CD4-positive, alpha-beta T cell (primary cell): ENCODE results near the gene KRTAP17-1. TPM values are rescaled to one million over a fixed set of nuclear protein-coding genes. Genes with fewer than 3 reads are reported as not detected.
"Not testable (repeated sequence)": the region's sequence is repeated elsewhere in the genome, so short reads cannot be mapped to it uniquely, and the experiment has no call there.

Experiments used
- ATAC-seq: fragments of 200-7000 bp; cut with Tn5 transposase; one replicate; pipeline ENCODE4 v1.10.0; 2022; ENCODE audit warnings: mild to moderate bottlenecking; ENCODE audit not compliant: poor library complexity
- CTCF ChIA-PET: fragments of 350-600 bp; sonication (Branson Sonifier 250); formaldehyde crosslinking; loops from one replicate; lab custom pipeline; 2021; ENCODE audit warnings: antibody characterized with exemption, inconsistent platforms; lab: Charles Lee
- POLR2A ChIA-PET: fragments of 350-600 bp; sonication (Branson Sonifier 250); formaldehyde crosslinking; loops from one replicate; lab custom pipeline; 2021; ENCODE audit warnings: antibody characterized with exemption, inconsistent platforms; lab: Charles Lee
- DNase-seq, 14 experiments: peaks; one replicate each; pipeline ENCODE4 v3.0.0-alpha.2; 2013 to 2020; ENCODE audit warnings: mixed read lengths in 2 of 14
- H3K27ac ChIP-seq, 2 donors: one replicate each; pipeline versions ENCODE4 v1.5.1 to v1.7.0; 2013; ENCODE audit warnings: low read length in 2 of 2, low read depth in 1 of 2, mild to moderate bottlenecking in 1 of 2
- H3K27me3 ChIP-seq, 2 experiments: 1 replicate in 1 of 2; 2 replicates in 1 of 2; pipeline versions ENCODE4 v1.6.1 to v1.7.0; 2013; ENCODE audit warnings: low read length in 2 of 2, control low read depth in 1 of 2, mild to moderate bottlenecking in 1 of 2, moderate library complexity in 1 of 2; ENCODE audit not compliant: insufficient read depth in 2 of 2, control insufficient read depth in 1 of 2
- H3K36me3 ChIP-seq: one replicate; pipeline ENCODE4 v1.6.1; 2013; ENCODE audit warnings: low read length, control low read depth; ENCODE audit not compliant: insufficient read depth
- H3K4me1 ChIP-seq: one replicate; pipeline ENCODE4 v1.6.1; 2013; ENCODE audit warnings: low read length, control low read depth; ENCODE audit not compliant: insufficient read depth
- H3K4me3 ChIP-seq: one replicate; pipeline ENCODE4 v1.5.1; 2013; ENCODE audit warnings: mild to moderate bottlenecking, low read length, moderate library complexity
- H3K9me3 ChIP-seq, 2 experiments: 1 replicate in 1 of 2; 2 replicates in 1 of 2; pipeline versions ENCODE4 v1.6.1 to v1.7.0; 2013; ENCODE audit warnings: low read length in 2 of 2, mild to moderate bottlenecking in 2 of 2, control low read depth in 1 of 2, moderate library complexity in 1 of 2; ENCODE audit not compliant: control insufficient read depth in 1 of 2, insufficient read depth in 1 of 2
- H3K27ac Mint-ChIP-seq: one replicate; pipeline ENCODE4 v1.8.0; 2020; ENCODE audit warnings: mixed read lengths
- H3K27me3 Mint-ChIP-seq: one replicate; pipeline ENCODE4 v1.8.0; 2021; ENCODE audit warnings: mixed read lengths
- H3K36me3 Mint-ChIP-seq: one replicate; pipeline ENCODE4 v1.8.0; 2021; ENCODE audit warnings: low read depth, mixed read lengths
- H3K4me1 Mint-ChIP-seq: one replicate; pipeline ENCODE4 v1.8.0; 2021; ENCODE audit warnings: low read depth, mixed read lengths
- H3K4me3 Mint-ChIP-seq: one replicate; pipeline ENCODE4 v1.8.0; 2020; ENCODE audit warnings: mild to moderate bottlenecking, mixed read lengths
- H3K9me3 Mint-ChIP-seq: one replicate; pipeline ENCODE4 v1.8.0; 2020; ENCODE audit warnings: mixed read lengths
- intact Hi-C, 2 experiments: fragments of 100-400 bp; cut with DNase I in 1 of 2; cut with micrococcal nuclease in 1 of 2; formaldehyde crosslinking; loops; one replicate each; pipeline versions ENCODE4 v1.15.1 to v1.9.0; 2023 to 2025; cut with DNase I, micrococcal nuclease
- total RNA-seq, 174 experiments: library from RNA in 2 of 174; stranded (reverse) in 2 of 174; gene quantifications; one replicate each; pipeline ENCODE4 v1.2.3 and lab custom pipeline; 2021 to 2026
- TF ChIP-seq, protein P1 (sequence below): fragments of 200-600 bp; IDR thresholded peaks from one replicate; pipeline ENCODE4 v1.8.0; 2022; ENCODE audit warnings: antibody characterized with exemption, mild to moderate bottlenecking

The KRTAP17-1 gene
- total RNA-seq, 2 experiments from 2014 or later = not detected

DNA sequence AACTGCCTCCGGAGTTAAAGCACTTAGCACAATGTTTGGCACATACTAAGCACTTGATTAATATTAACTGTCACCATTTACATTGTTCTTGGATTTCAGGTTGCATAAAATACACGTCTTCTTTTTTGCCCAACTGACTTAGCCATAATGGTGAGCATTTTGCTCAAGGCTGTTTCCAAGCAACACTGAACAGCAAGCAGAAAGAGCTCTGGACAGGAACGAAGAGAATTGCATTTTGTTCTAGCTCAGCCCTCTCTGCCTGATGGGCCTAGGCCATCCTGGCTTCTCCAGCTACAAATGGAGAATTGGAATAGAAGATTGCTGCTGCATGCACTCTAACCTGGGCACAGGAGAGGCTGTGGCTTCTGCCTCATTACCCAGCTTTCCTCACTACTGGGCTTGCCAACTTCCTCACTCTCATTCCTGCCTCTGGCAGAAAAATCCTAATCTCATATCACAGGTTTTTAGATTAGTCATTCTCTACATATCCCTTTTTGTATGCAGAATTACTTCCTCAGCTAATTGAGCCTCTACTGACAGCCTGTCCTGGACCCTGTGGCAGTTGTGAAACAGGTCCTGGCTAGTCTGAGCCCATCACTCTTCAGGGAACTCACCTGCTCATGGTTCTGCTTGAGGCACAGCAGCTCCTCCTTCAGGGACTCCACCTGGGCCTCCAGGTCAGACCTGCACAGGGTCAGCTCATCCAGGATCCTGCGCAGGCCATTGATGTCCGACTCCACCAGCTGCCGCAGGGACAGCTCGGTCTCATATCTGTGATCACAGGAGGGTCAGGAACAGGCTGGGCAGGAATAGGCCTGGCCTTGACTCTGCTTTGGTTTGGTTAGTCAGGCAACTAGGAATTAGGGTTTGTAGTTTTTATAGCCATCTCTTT is 32.6 kb upstream of the KRTAP17-1 start:
- CTCF ChIA-PET = no interaction called here

DNA sequence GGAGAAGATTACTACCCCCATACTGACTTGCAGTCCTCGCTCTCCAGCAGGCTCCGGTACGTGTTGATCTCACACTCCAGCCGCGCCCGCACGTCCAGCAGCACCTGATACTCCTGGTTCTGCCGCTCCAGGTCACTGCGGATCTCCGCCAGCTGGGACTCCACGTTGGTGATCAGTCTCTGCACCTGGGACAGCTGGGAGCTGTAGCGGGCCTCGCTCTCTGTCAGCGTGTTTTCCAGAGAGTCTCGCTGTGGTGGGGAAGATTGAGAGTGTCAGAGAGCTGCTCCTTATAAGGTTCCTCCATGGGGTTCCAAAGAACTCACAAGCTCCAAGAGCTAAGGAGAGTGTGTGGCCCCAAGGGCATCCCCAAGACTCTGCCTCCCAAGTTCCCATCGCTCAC is 30.9 kb upstream of the KRTAP17-1 start:
- H3K27me3 ChIP-seq, H3K27ac Mint-ChIP-seq, H3K4me3 ChIP-seq, CTCF ChIA-PET, H3K36me3 ChIP-seq, intact Hi-C loops, H3K27me3 Mint-ChIP-seq, POLR2A ChIA-PET, H3K4me3 Mint-ChIP-seq, DNase-seq, ATAC-seq, H3K9me3 Mint-ChIP-seq, H3K27ac ChIP-seq: not testable (repeated sequence)
- peaks cover 24% of the 10 kb centered on the region for H3K36me3 Mint-ChIP-seq
- peaks cover 32% of the 10 kb centered on the region for H3K4me1 Mint-ChIP-seq
- H3K4me1 ChIP-seq = peaks cover 24% of the 10 kb centered on the region
- peaks cover 0 to 13% of the 10 kb centered on the region in 2 experiments for H3K9me3 ChIP-seq

More for the DNA sequence above, 32.6 kb upstream of the KRTAP17-1 start:
- peaks cover 21% of the 10 kb centered on the region for H3K4me1 Mint-ChIP-seq
- H3K4me3 Mint-ChIP-seq = no peak overlapping the region
- ATAC-seq (no peak), DNase-seq (no peak)
- H3K36me3 Mint-ChIP-seq = peaks cover 8% of the 10 kb centered on the region
- Histone ChIP-seq H3K36me3 (no peaks in the 10 kb centered on the region), H3K27me3 (no peaks in the 10 kb centered on the region), H3K27ac (no peak overlapping the region), H3K9me3 (peaks cover 0 to 2% of the 10 kb centered on the region in 2 experiments), H3K4me1 (peaks cover 18% of the 10 kb centered on the region), H3K4me3 (no peak overlapping the region)
- TF ChIP-seq, protein P1, sequence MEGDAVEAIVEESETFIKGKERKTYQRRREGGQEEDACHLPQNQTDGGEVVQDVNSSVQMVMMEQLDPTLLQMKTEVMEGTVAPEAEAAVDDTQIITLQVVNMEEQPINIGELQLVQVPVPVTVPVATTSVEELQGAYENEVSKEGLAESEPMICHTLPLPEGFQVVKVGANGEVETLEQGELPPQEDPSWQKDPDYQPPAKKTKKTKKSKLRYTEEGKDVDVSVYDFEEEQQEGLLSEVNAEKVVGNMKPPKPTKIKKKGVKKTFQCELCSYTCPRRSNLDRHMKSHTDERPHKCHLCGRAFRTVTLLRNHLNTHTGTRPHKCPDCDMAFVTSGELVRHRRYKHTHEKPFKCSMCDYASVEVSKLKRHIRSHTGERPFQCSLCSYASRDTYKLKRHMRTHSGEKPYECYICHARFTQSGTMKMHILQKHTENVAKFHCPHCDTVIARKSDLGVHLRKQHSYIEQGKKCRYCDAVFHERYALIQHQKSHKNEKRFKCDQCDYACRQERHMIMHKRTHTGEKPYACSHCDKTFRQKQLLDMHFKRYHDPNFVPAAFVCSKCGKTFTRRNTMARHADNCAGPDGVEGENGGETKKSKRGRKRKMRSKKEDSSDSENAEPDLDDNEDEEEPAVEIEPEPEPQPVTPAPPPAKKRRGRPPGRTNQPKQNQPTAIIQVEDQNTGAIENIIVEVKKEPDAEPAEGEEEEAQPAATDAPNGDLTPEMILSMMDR = no peak
- POLR2A ChIA-PET = interaction anchor here (0.7 to 1.2 kb wide), 2 partner anchors 7 to 9 kb away, joined by 3 read pairs; no protein-coding TSS in a partner anchor
- H3K27ac Mint-ChIP-seq = no peak overlapping the region
- intact Hi-C loops = no loop called here
- H3K27me3 Mint-ChIP-seq = no peaks in the 10 kb centered on the region
- H3K9me3 Mint-ChIP-seq = peaks cover 2% of the 10 kb centered on the region

DNA sequence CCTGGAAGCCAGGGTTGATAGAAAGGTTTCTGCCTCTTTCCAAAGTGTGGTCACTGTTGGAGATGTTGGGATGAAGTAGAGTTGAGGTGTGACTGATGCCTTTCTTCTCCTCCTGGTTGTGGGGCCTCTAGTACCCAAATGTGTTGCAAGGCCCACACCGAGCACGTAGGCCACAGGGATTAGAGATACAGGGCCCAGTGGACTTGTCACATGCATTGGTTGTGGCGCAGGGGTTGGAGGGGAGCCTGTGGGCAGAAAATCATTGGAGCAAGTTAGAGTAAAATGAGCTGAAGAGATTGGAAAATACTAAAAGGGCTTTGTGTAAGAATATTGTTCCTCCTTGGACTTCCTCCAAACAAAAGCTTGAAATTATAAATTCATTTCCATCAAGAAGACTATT is 30.5 kb upstream of the KRTAP17-1 start:
- peaks cover 28% of the 10 kb centered on the region for H3K4me1 ChIP-seq
- H3K9me3 ChIP-seq = peaks cover 0 to 13% of the 10 kb centered on the region in 2 experiments
- TF ChIP-seq, protein P1 = no peak
- no peak overlapping the region for H3K27ac ChIP-seq
- DNase-seq (no peak), ATAC-seq (no peak)
- no peaks in the 10 kb centered on the region for H3K36me3 ChIP-seq
- peaks cover 26% of the 10 kb centered on the region for H3K36me3 Mint-ChIP-seq
- CTCF ChIA-PET = no interaction called here
- no peak overlapping the region for H3K4me3 ChIP-seq
- H3K27me3 ChIP-seq = no peaks in the 10 kb centered on the region
- POLR2A ChIA-PET = no interaction called here
- peaks cover 36% of the 10 kb centered on the region for H3K4me1 Mint-ChIP-seq
- intact Hi-C loops = no loop called here
- no peaks in the 10 kb centered on the region for H3K27me3 Mint-ChIP-seq
- H3K9me3 Mint-ChIP-seq = peaks cover 3% of the 10 kb centered on the region
- no peak overlapping the region for H3K27ac Mint-ChIP-seq
- H3K4me3 Mint-ChIP-seq = no peak overlapping the region
